ENCODE data around the gene FAM180A. TPM values are rescaled to one million over a fixed set of nuclear protein-coding genes. Genes with fewer than 3 reads are reported as not detected.

Gene FAM180A
- total and polyA plus RNA-seq, 2 donors (not counting 1 experiment from before 2014, with no cell fraction given), result not detected

GRCh38 chr7:135704698-135705097 lies 43.9 kb downstream of the FAM180A start:
- H3K4me1 Mint-ChIP-seq, result no peaks in the 10 kb centered on the region
- ChIA-PET CTCF (no interaction called here), POLR2A (no interaction called here)
- Histone ChIP-seq H2AFZ (ENCODE audit: insufficient read depth, low read depth, low read length, poor library complexity, severe bottlenecking) (no peak overlapping the region), H3K27me3 (replicated peaks in 1 of 4; ENCODE audit: control extremely low read depth in 1 of 4, control insufficient read depth in 3 of 4, insufficient read depth in 4 of 4, low read length in 3 of 4) (no peaks in the 10 kb centered on the region), H3K9ac (ENCODE audit: low read length) (no peak overlapping the region), H3K27ac (ENCODE audit: low read length in 2 of 2) (no peak overlapping the region), H4K20me1 (ENCODE audit: control insufficient read depth, insufficient read depth, low read length, poor library complexity, severe bottlenecking) (no peaks in the 10 kb centered on the region), H3K79me2 (ENCODE audit: control insufficient read depth, insufficient read depth, low read length) (no peaks in the 10 kb centered on the region), H3K4me2 (replicated peaks; ENCODE audit: low read depth, low read length, poor library complexity, severe bottlenecking) (no peak overlapping the region), H3K4me3 (ENCODE audit: control extremely low read depth in 1 of 5, extremely low read depth in 1 of 5, insufficient read depth in 1 of 5, low read depth in 2 of 5, low read length in 4 of 5) (no peak overlapping the region), H3K4me1 (ENCODE audit: control insufficient read depth in 2 of 2, insufficient read depth in 2 of 2, low read length in 2 of 2) (no peaks in the 10 kb centered on the region), H3K9me3 (ENCODE audit: control extremely low read depth in 1 of 3, control insufficient read depth in 2 of 3, insufficient read depth in 1 of 3, low read length in 2 of 3) (no peaks in the 10 kb centered on the region), H3K36me3 (replicated peaks in 1 of 2; ENCODE audit: control extremely low read depth in 1 of 2, control insufficient read depth in 1 of 2, extremely low read depth in 1 of 2, insufficient read depth in 2 of 2, low read length in 1 of 2) (no peaks in the 10 kb centered on the region)
- 86% methylated on average over 4 of the region's 5 CpGs for WGBS (ENCODE audit: insufficient coverage)
- ATAC-seq (ENCODE audit: low read depth) (no peak), DNase-seq (no peak)
- H3K9me3 Mint-ChIP-seq (ENCODE audit: insufficient read depth), result no peaks in the 10 kb centered on the region
- intact Hi-C loops (cut with micrococcal nuclease), result no loop called here
- no peak overlapping the region for H3K27ac Mint-ChIP-seq
- TF ChIP-seq CTCF (IDR thresholded peaks at IDR 0.05) (no peak), EZH2 (IDR thresholded peaks at IDR 0.05; ENCODE audit: borderline replicate concordance, insufficient read depth, low read depth, low read length, poor library complexity, severe bottlenecking) (no peak)
- H3K4me3 Mint-ChIP-seq, result no peak overlapping the region
- no peaks in the 10 kb centered on the region for H3K27me3 Mint-ChIP-seq

- H3K9ac ChIP-seq (ENCODE audit: low read length), result no peak overlapping the region
- intact Hi-C loops (cut with micrococcal nuclease), result no loop called here
Observed at GRCh38 chr7:135704074-135704473, 44.5 kb downstream of the FAM180A start.

More at GRCh38 chr7:135704074-135704473, 44.5 kb downstream of the FAM180A start:
- Histone ChIP-seq H3K4me1 (ENCODE audit: control insufficient read depth in 2 of 2, insufficient read depth in 2 of 2, low read length in 2 of 2) (no peaks in the 10 kb centered on the region), H4K20me1 (ENCODE audit: control insufficient read depth, insufficient read depth, low read length, poor library complexity, severe bottlenecking) (no peaks in the 10 kb centered on the region), H3K9me3 (ENCODE audit: control extremely low read depth in 1 of 3, control insufficient read depth in 2 of 3, insufficient read depth in 1 of 3, low read length in 2 of 3) (no peaks in the 10 kb centered on the region), H3K27ac (ENCODE audit: low read length in 2 of 2) (no peak overlapping the region), H2AFZ (ENCODE audit: insufficient read depth, low read depth, low read length, poor library complexity, severe bottlenecking) (no peak overlapping the region), H3K4me2 (replicated peaks; ENCODE audit: low read depth, low read length, poor library complexity, severe bottlenecking) (no peak overlapping the region), H3K36me3 (replicated peaks in 1 of 2; ENCODE audit: control extremely low read depth in 1 of 2, control insufficient read depth in 1 of 2, extremely low read depth in 1 of 2, insufficient read depth in 2 of 2, low read length in 1 of 2) (no peaks in the 10 kb centered on the region), H3K4me3 (ENCODE audit: control extremely low read depth in 1 of 5, extremely low read depth in 1 of 5, insufficient read depth in 1 of 5, low read depth in 2 of 5, low read length in 4 of 5) (no peak overlapping the region), H3K27me3 (replicated peaks in 1 of 4; ENCODE audit: control extremely low read depth in 1 of 4, control insufficient read depth in 3 of 4, insufficient read depth in 4 of 4, low read length in 3 of 4) (no peaks in the 10 kb centered on the region), H3K79me2 (ENCODE audit: control insufficient read depth, insufficient read depth, low read length) (no peaks in the 10 kb centered on the region)
- CTCF ChIA-PET, result no interaction called here
- H3K27me3 Mint-ChIP-seq, result no peaks in the 10 kb centered on the region
- POLR2A ChIA-PET, result no interaction called here
- no peak overlapping the region for H3K27ac Mint-ChIP-seq
- no peak for DNase-seq
- H3K9me3 Mint-ChIP-seq (ENCODE audit: insufficient read depth), result no peaks in the 10 kb centered on the region
- ATAC-seq (ENCODE audit: low read depth), result no peak
- no peak for TF ChIP-seq CTCF (IDR thresholded peaks at IDR 0.05)
- no peak for TF ChIP-seq EZH2 (IDR thresholded peaks at IDR 0.05; ENCODE audit: borderline replicate concordance, insufficient read depth, low read depth, low read length, poor library complexity, severe bottlenecking)
- 70% methylated on average over 1 of the region's 2 CpGs for WGBS (ENCODE audit: insufficient coverage)
- H3K4me3 Mint-ChIP-seq, result no peak overlapping the region
- H3K4me1 Mint-ChIP-seq, result no peaks in the 10 kb centered on the region

Data from B cell (primary cell).